ENCODE measurements around the gene EBNA1BP2.
"Not testable (repeated sequence)": the region's sequence is repeated elsewhere in the genome, so short reads cannot be mapped to it uniquely, and the experiment has no call there.

Gene EBNA1BP2

GRCh38 chr1:43171312-43171875, 696 bp downstream of the EBNA1BP2 start:
- peak; percentile 52 for DNase-seq

GRCh38 chr1:43165765-43166164, 6.3 kb downstream of the EBNA1BP2 start:
- DNase-seq: no peak

GRCh38 chr1:43165162-43165561, 6.9 kb downstream of the EBNA1BP2 start:
- DNase-seq: no peak

- no peak for DNase-seq
These were observed 16.1 kb downstream of the EBNA1BP2 start for GRCh38 chr1:43156026-43156425.

- DNase-seq: no peak
These were observed 18.6 kb downstream of the EBNA1BP2 start for GRCh38 chr1:43153443-43153842.

GRCh38 chr1:43152866-43153265, 19.2 kb downstream of the EBNA1BP2 start:
- DNase-seq: peak; percentile 23

GRCh38 chr1:43149889-43150288, 22.2 kb downstream of the EBNA1BP2 start:
- no peak for DNase-seq

GRCh38 chr1:43147625-43148327, 24.3 kb downstream of the EBNA1BP2 start:
- peak; percentile 94 for DNase-seq

GRCh38 chr1:43144237-43144636, 27.9 kb downstream of the EBNA1BP2 start:
- DNase-seq: no peak

GRCh38 chr1:43143441-43143888, 28.6 kb downstream of the EBNA1BP2 start:
- DNase-seq: peak; percentile 53

GRCh38 chr1:43140583-43140982, 31.5 kb downstream of the EBNA1BP2 start:
- no peak for DNase-seq

GRCh38 chr1:43140010-43140409, 32.1 kb downstream of the EBNA1BP2 start:
- no peak for DNase-seq

GRCh38 chr1:43139295-43139694, 32.8 kb downstream of the EBNA1BP2 start:
- DNase-seq: not testable (repeated sequence)

GRCh38 chr1:43137445-43138052, 34.5 kb downstream of the EBNA1BP2 start:
- no peak for DNase-seq

- no peak for DNase-seq
These were observed 36.0 kb downstream of the EBNA1BP2 start for GRCh38 chr1:43135857-43136781.

- DNase-seq: no peak
These were observed 37.5 kb downstream of the EBNA1BP2 start for GRCh38 chr1:43134640-43135039.

- DNase-seq: no peak
These were observed 38.0 kb downstream of the EBNA1BP2 start for GRCh38 chr1:43134068-43134467.

GRCh38 chr1:43129426-43129825, 42.7 kb downstream of the EBNA1BP2 start:
- DNase-seq: no peak

- no peak for DNase-seq
These were observed 43.3 kb downstream of the EBNA1BP2 start for GRCh38 chr1:43128816-43129215.

- DNase-seq: no peak
These were observed 49.1 kb downstream of the EBNA1BP2 start for GRCh38 chr1:43123031-43123430.

GRCh38 chr1:43121256-43121900, 50.7 kb downstream of the EBNA1BP2 start:
- peak; percentile 40 for DNase-seq

GRCh38 chr1:43119928-43120586, 52.0 kb downstream of the EBNA1BP2 start:
- DNase-seq: peak; percentile 67

Measured in DMS53 (cell line).